ENCODE results near the gene IMP4. TPM values are rescaled to one million over a fixed set of nuclear protein-coding genes. Genes with fewer than 3 reads are reported as not detected.

IMP4 gene
- total and polyA plus RNA-seq, 2 of the 4 experiments (the other 2 are of a cell fraction) = 154 to 169 TPM

GRCh38 chr2:130344578-130344977 is 1.9 kb downstream of the IMP4 start:
- Histone ChIP-seq H2BK15ac (ENCODE audit: low read depth, low read length) (no peak overlapping the region), H2BK120ac (ENCODE audit: low read depth, low read length) (no peak overlapping the region), H3K79me1 (ENCODE audit: low read depth in 1 of 2, low read length in 2 of 2) (peaks cover 18 to 36% of the 10 kb centered on the region in 2 experiments), H2BK20ac (ENCODE audit: low read depth, low read length) (no peak overlapping the region), H3K9me1 (ENCODE audit: insufficient read depth, low read length) (peaks cover 2% of the 10 kb centered on the region; the same call in 1 of the 2 replicates), H3K4me3 (ENCODE audit: insufficient read depth, low read depth, low read length) (no peak overlapping the region), H3K4me2 (ENCODE audit: low read depth, low read length) (no peak overlapping the region), H3K14ac (replicated peaks; ENCODE audit: low read depth, low read length) (no peak overlapping the region), H4K5ac (ENCODE audit: low read depth, low read length) (no peak overlapping the region), H3K27ac (ENCODE audit: insufficient read depth, low read length) (no peak overlapping the region), H3K9ac (ENCODE audit: low read depth, low read length) (no peak overlapping the region), H4K20me1 (ENCODE audit: insufficient read depth, low read length) (no peaks in the 10 kb centered on the region), H3K23ac (ENCODE audit: low read depth, low read length) (no peak overlapping the region), H3K4me1 (ENCODE audit: control insufficient read depth, insufficient read depth, low read length) (peaks cover 2% of the 10 kb centered on the region; the same call in 1 of the 2 replicates), H3K56ac (ENCODE audit: extremely low read depth, insufficient read depth, low read length) (no peak overlapping the region), H2AK9ac (replicated peaks; ENCODE audit: low read depth, low read length, poor library complexity) (no peak overlapping the region), H3K18ac (ENCODE audit: low read depth, low read length) (no peak overlapping the region), H3K4ac (ENCODE audit: low read depth, low read length) (no peak overlapping the region), H4K91ac (ENCODE audit: insufficient read depth, low read depth, low read length) (no peak overlapping the region), H2AFZ (replicated peaks; ENCODE audit: low read length, poor library complexity) (no peak overlapping the region), H3K9me3 (ENCODE audit: control insufficient read depth, insufficient read depth, low read length) (no peaks in the 10 kb centered on the region), H3K27me3 (ENCODE audit: control insufficient read depth, insufficient read depth, low read length) (no peaks in the 10 kb centered on the region), H4K8ac (ENCODE audit: low read depth in 2 of 2, low read length in 2 of 2) (no peak overlapping the region), H3K36me3 (ENCODE audit: control insufficient read depth, insufficient read depth, low read length) (peaks cover 34% of the 10 kb centered on the region), H2AK5ac (ENCODE audit: low read depth, low read length) (no peak overlapping the region), H2BK5ac (ENCODE audit: low read depth, low read length, poor library complexity, severe bottlenecking) (no peak overlapping the region)
- DNase-seq = no peak
- in situ Hi-C loops (cut with MboI; ENCODE audit: low sequenced_read_pairs) = no loop called here
- CTCF ChIA-PET = no interaction called here
- dilution Hi-C loops (cut with HindIII; ENCODE audit: low sequenced_read_pairs, unreplicated experiment) = no loop called here
- no peak for TF ChIP-seq NFE2L2 (IDR thresholded peaks at IDR 0.05; ENCODE audit: low read depth, low read length)
- TF ChIP-seq ELK1 (IDR thresholded peaks at IDR 0.05; ENCODE audit: borderline replicate concordance, low read depth, low read length) = no peak
- TF ChIP-seq, protein P1, sequence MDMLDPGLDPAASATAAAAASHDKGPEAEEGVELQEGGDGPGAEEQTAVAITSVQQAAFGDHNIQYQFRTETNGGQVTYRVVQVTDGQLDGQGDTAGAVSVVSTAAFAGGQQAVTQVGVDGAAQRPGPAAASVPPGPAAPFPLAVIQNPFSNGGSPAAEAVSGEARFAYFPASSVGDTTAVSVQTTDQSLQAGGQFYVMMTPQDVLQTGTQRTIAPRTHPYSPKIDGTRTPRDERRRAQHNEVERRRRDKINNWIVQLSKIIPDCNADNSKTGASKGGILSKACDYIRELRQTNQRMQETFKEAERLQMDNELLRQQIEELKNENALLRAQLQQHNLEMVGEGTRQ (IDR thresholded peaks at IDR 0.05; ENCODE audit: low read depth, low read length) = no peak
- no peak for TF ChIP-seq RAD21 (IDR thresholded peaks at IDR 0.05; ENCODE audit: low read length)
- no peak for TF ChIP-seq MXI1 (IDR thresholded peaks at IDR 0.05; ENCODE audit: borderline replicate concordance, low read depth, low read length)
- TF ChIP-seq BHLHE40 (IDR thresholded peaks at IDR 0.05; ENCODE audit: low read depth, low read length) = no peak
- no peak for TF ChIP-seq SMC3 (IDR thresholded peaks at IDR 0.05; ENCODE audit: low read depth, low read length)
- no peak for TF ChIP-seq RFX5 (IDR thresholded peaks at IDR 0.05; ENCODE audit: low read depth, low read length)
- no peak for TF ChIP-seq MAFK (IDR thresholded peaks at IDR 0.05; ENCODE audit: low read depth, low read length)
- no peak for TF ChIP-seq RCOR1 (IDR thresholded peaks at IDR 0.05; ENCODE audit: insufficient replicate concordance, low read length)
- no peak for TF ChIP-seq FOS (IDR thresholded peaks at IDR 0.05; ENCODE audit: low read depth, low read length)
- TF ChIP-seq POLR2A (IDR thresholded peaks at IDR 0.05; ENCODE audit: low read depth, low read length) = no peak
- no peak for TF ChIP-seq CEBPB (IDR thresholded peaks at IDR 0.05; ENCODE audit: low read depth, low read length)
- TF ChIP-seq MAZ (IDR thresholded peaks at IDR 0.05; ENCODE audit: borderline replicate concordance, low read depth, low read length) = no peak
- TF ChIP-seq, protein P2, sequence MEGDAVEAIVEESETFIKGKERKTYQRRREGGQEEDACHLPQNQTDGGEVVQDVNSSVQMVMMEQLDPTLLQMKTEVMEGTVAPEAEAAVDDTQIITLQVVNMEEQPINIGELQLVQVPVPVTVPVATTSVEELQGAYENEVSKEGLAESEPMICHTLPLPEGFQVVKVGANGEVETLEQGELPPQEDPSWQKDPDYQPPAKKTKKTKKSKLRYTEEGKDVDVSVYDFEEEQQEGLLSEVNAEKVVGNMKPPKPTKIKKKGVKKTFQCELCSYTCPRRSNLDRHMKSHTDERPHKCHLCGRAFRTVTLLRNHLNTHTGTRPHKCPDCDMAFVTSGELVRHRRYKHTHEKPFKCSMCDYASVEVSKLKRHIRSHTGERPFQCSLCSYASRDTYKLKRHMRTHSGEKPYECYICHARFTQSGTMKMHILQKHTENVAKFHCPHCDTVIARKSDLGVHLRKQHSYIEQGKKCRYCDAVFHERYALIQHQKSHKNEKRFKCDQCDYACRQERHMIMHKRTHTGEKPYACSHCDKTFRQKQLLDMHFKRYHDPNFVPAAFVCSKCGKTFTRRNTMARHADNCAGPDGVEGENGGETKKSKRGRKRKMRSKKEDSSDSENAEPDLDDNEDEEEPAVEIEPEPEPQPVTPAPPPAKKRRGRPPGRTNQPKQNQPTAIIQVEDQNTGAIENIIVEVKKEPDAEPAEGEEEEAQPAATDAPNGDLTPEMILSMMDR (conservative IDR thresholded peaks at IDR 0.05; ENCODE audit: low read depth, low read length) = no peak
- TF ChIP-seq CHD1 (IDR thresholded peaks at IDR 0.05; ENCODE audit: low read depth, low read length) = no peak
- POLR2A ChIA-PET (ENCODE audit: unreplicated experiment) = no interaction called here
- intact Hi-C loops (cut with micrococcal nuclease) = no loop called here
- WGBS, 2 experiments (ENCODE audit: extremely low coverage in 2 of 2, insufficient read length in 1 of 2) = 100% methylated on average over 1 of the region's 4 CpGs; no CpG with 5 or more reads in 1 of the 2 experiments
- no peak for ATAC-seq (ENCODE audit: low read depth)
- no TSS peak for BruUV-seq (replicated peaks)
